Heart right ventricle (tissue), 16 donors: ENCODE data around the gene LMNTD2. TPM values are rescaled to one million over a fixed set of nuclear protein-coding genes. Genes with fewer than 3 reads are reported as not detected.

Experiments used
- ATAC-seq, 8 donors: fragments of 200-7000 bp; cut with Tn5 transposase; one replicate each; pipeline ENCODE4 v1.9.1; 2020; ENCODE audit warnings: mild to moderate bottlenecking in 8 of 8, moderate library complexity in 8 of 8, moderate number of reproducible peaks in 1 of 8
- DNase-seq, 2 donors: peaks; one replicate each; pipeline ENCODE4 v3.0.0-alpha.2; 2020
- H3K27ac ChIP-seq, 10 donors: fragments of 200-600 bp; sonication (generic) in 2 of 10; one replicate each; pipeline versions ENCODE4 v1.5.0 to v1.8.0; 2020 to 2022; ENCODE audit warnings: mild to moderate bottlenecking in 3 of 10
- H3K27me3 ChIP-seq, 7 donors: fragments of 200-600 bp; one replicate each; pipeline ENCODE4 v1.8.0; 2021 to 2022; ENCODE audit warnings: mild to moderate bottlenecking in 2 of 7
- H3K36me3 ChIP-seq, 9 donors: fragments of 200-600 bp; sonication (generic) in 1 of 9; one replicate each; pipeline versions ENCODE4 v1.5.0 to v1.8.0; 2020 to 2022; ENCODE audit warnings: mild to moderate bottlenecking in 2 of 9
- H3K4me1 ChIP-seq, 9 donors: fragments of 200-600 bp; sonication (generic) in 1 of 9; one replicate each; pipeline versions ENCODE4 v1.5.0 to v1.8.0; 2020 to 2022; ENCODE audit warnings: mild to moderate bottlenecking in 4 of 9
- H3K4me3 ChIP-seq, 10 donors: fragments of 200-600 bp; sonication (generic) in 2 of 10; one replicate each; pipeline versions ENCODE4 v1.5.0 to v1.8.0; 2020 to 2022; ENCODE audit warnings: mild to moderate bottlenecking in 7 of 10, moderate library complexity in 2 of 10
- H3K9me3 ChIP-seq, 11 donors: fragments of 200-600 bp in 10 of 11; sonication (generic) in 2 of 11; one replicate each; pipeline versions ENCODE4 v1.5.0 to v1.8.0; 2013 to 2022; ENCODE audit warnings: mild to moderate bottlenecking in 2 of 11, control low read depth in 1 of 11, moderate library complexity in 1 of 11
- WGBS, 2 donors: extraction: QIAGEN DNeasy Blood & Tissue Kit; methylation state at CpG; one replicate each; pipeline ENCODE4 v1.1.7; 2013; ENCODE audit warnings: inconsistent platforms in 1 of 2; 5-methylcytosine and 5-hydroxymethylcytosine counted together
- intact Hi-C, 10 donors: fragments of 100-400 bp; cut with DNase I; formaldehyde crosslinking; loops; one replicate each; pipeline versions ENCODE4 v1.11.1 to v1.14.2; 2022
- polyA plus RNA-seq, 2 donors: library from polyadenylated mRNA; stranded (reverse); fragments of 200-250 nt; gene quantifications; one replicate each; pipeline ENCODE4 v1.2.3, GENCODE V29; 2013
- total RNA-seq, 10 donors: library from RNA; stranded (reverse); fragmentation: NEBNext Ultra II Directional in 3 of 10; extraction: Animal tissue kit (Norgen Biotek cat#: 25700) in 3 of 10; gene quantifications; one replicate each; pipeline versions ENCODE4 v1.2.1 to v1.2.4, GENCODE V29; 2021 to 2023
- TF ChIP-seq, protein P1 (sequence below), 9 donors: fragments of 200-600 bp; sonication (generic) in 2 of 9; IDR thresholded peaks; one replicate each; pipeline versions ENCODE4 v1.5.0 to v1.8.0; 2021 to 2022; ENCODE audit warnings: antibody characterized with exemption in 9 of 9, mild to moderate bottlenecking in 5 of 9, moderate library complexity in 1 of 9
- donor health status: Arrhythmogenic right ventricular cardiomyopathy.
- donor health status: ischemic (EF 13 %, LVEDD 7.1; RV severe dilation, severe dysfunction).
- donor health status: healthy with polysubstance abuse.
- donor health status: DM: no; HTN: yes; CAD: no.
- donor health status: DM: no; HTN: no; CAD: no.
- donor health status: ischemic (EF 25% LVEDD 6.9; RV normal size, moderate dysfunction).
- donor health status: ischemic (EF 25% LVEDD 5.7; RV mildly dilated, moderate dysfunction).
- donor health status: healthy.
- donor health status: DM: yes; HTN: yes; CAD: no.
- donor health status: Ischemic cardiomyopathy.
- donor health status: ischemic (EF 35%, LVEDD 5.7; RV mildly dilated, moderate dysfunction).
- donor health status: nonischemic (EF 11% LVEDD 7.7; RV severe dilation, severe dysfunction).
- donor health status: DM: yes; HTN: yes; CAD: no.
- donor health status: PGD.
- donor health status: ischemic (EF 29% LVEDD 5.4; RV normal size, mild dysfunction).
- donor health status: nonischemic (EF 23%, LVEDD 6.1; RV moderate dilation, normal function).

Gene LMNTD2
- total and polyA plus RNA-seq, 12 donors = 0.30 to 1.4 (median 0.45) TPM; not detected in 2

DNA sequence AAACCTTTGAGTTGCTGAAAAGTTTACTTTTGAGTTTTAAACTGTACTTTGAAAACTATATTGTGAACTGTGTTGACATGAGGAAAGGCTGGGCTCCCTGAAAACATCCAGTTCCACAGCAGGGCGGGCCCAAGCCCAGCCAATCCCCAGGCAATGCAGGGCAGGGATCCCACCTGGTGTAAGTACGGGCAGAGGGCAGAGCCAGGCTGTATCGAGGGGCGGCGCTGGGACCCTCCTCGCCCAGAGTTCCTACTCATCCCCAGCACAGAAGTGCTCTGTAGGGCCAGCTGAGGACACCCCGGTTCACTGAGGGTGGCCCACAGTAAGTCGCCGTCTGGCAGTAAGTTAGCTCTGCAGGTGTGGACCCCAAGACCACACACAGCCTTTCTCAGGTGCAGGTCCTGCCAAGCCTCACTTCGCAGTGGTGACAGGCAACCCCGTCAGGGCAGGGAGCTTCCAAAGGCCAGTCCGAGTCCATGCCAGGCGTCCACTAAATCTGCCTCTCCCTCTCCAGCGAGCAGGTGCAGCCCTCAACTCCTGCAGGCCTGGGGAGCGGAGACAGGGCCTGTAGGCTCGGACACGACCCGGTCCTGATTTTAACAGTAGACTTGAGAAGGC, 6.6 kb upstream of the LMNTD2 start:
- intact Hi-C loops = no loop called here
- TF ChIP-seq, protein P1, sequence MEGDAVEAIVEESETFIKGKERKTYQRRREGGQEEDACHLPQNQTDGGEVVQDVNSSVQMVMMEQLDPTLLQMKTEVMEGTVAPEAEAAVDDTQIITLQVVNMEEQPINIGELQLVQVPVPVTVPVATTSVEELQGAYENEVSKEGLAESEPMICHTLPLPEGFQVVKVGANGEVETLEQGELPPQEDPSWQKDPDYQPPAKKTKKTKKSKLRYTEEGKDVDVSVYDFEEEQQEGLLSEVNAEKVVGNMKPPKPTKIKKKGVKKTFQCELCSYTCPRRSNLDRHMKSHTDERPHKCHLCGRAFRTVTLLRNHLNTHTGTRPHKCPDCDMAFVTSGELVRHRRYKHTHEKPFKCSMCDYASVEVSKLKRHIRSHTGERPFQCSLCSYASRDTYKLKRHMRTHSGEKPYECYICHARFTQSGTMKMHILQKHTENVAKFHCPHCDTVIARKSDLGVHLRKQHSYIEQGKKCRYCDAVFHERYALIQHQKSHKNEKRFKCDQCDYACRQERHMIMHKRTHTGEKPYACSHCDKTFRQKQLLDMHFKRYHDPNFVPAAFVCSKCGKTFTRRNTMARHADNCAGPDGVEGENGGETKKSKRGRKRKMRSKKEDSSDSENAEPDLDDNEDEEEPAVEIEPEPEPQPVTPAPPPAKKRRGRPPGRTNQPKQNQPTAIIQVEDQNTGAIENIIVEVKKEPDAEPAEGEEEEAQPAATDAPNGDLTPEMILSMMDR (IDR thresholded peaks at IDR 0.05) = no peak
- no peak for DNase-seq
- H3K4me1 ChIP-seq = peaks cover 6 to 25% (median 18%) of the 10 kb centered on the region in 9 donors
- H3K27me3 ChIP-seq = no peaks in the 10 kb centered on the region
- peak overlapping the region in 6 of 10 donors; percentile 80 to 100 (median 98) for H3K27ac ChIP-seq
- ATAC-seq = no peak
- H3K4me3 ChIP-seq = peak overlapping the region in 8 of 10 donors; percentile 47 to 80 (median 74)
- H3K36me3 ChIP-seq = peaks cover 0 to 8% (median 0%) of the 10 kb centered on the region in 9 donors
- WGBS, 2 donors = 77 to 79% methylated on average over 18 of the region's 18 CpGs
- H3K9me3 ChIP-seq = no peaks in the 10 kb centered on the region

DNA sequence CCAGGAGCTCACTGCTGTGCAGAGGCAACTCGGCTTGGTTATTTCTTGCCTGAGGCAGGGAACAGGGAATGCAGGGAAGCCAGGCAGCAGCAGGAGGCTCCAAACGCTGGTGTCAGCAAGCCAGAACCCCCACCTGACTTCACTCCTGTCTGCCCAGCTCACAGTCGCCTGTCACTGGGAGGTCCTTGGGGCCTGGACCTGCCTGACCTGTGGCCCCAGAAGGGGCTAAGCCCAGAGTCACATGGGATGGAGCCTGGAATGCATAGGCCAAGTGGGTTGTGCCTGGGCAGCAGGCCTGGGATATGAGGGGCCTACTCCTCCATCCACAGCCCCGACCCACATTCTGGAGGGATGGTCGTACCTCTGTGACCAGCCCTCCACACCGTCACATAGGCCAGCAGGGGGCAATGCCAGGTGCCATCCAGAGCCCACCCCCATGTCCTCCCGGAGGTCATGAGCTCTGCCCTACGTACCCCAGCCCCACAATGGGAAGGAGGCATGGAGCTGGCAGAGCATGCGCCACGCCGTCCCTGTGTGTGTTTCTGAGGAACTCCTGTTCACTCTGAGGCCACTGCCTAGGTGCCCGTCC, 5.5 kb upstream of the LMNTD2 start:
- intact Hi-C loops = no loop called here
- Histone ChIP-seq H3K27me3 (no peaks in the 10 kb centered on the region), H3K4me1 (peaks cover 8 to 34% (median 27%) of the 10 kb centered on the region in 9 donors), H3K9me3 (no peaks in the 10 kb centered on the region), H3K4me3 (no peak overlapping the region), H3K36me3 (peaks cover 0 to 8% (median 0%) of the 10 kb centered on the region in 9 donors), H3K27ac (no peak overlapping the region)
- DNase-seq = no peak
- WGBS, 2 donors = 80 to 83% methylated on average over 12 of the region's 12 CpGs
- no peak for ATAC-seq
- TF ChIP-seq, protein P1 (IDR thresholded peaks at IDR 0.05) = no peak

DNA sequence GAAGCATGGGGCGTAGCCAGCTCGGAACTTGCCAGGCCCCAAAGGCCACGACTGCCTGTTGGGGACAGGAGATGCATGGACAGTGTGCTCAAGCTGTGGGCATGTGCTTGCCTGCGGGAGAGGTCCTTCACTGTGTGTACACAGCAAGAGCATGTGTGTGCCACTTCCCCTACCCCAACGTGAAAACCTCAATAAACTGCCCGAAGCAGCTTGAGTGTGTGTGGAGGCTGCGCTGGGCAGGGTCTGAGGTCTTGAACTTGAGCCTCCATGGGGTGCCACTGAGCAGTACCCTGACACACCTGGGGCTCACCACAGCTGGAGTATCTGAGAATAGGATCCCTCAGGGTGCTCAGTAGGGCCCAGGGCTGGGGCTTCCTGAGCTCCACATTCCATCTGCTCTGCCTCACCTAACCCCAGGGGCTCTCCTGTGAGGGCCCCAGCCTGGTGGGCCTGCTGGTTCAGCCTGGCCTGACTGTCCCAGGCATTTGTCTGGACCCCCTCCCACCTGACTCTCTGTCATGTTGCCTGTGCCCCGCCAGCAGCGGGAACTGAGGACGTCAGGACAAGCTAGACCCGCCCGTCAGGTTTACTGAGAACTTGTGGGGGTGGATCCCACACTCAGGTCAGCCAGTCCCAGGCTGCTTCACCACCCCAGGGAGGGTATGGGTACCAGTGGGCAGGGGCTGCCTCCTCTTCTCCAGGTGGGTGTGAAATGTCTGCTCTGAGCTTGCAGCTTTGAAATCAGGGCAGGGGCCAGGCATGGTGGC, 3.5 kb upstream of the LMNTD2 start:
- no peak overlapping the region for H3K4me3 ChIP-seq
- WGBS, 2 donors = 90 to 91% methylated on average over 12 of the region's 12 CpGs
- DNase-seq (no peak), ATAC-seq (no peak)
- H3K36me3 ChIP-seq = peaks cover 0 to 8% (median 0%) of the 10 kb centered on the region in 9 donors
- TF ChIP-seq, protein P1 (IDR thresholded peaks at IDR 0.05) = no peak
- no peaks in the 10 kb centered on the region for H3K9me3 ChIP-seq
- H3K27me3 ChIP-seq = peaks cover 0 to 12% (median 5%) of the 10 kb centered on the region in 7 donors
- no peak overlapping the region for H3K27ac ChIP-seq
- H3K4me1 ChIP-seq = peaks cover 7 to 34% (median 26%) of the 10 kb centered on the region in 9 donors
- intact Hi-C loops = no loop called here

DNA sequence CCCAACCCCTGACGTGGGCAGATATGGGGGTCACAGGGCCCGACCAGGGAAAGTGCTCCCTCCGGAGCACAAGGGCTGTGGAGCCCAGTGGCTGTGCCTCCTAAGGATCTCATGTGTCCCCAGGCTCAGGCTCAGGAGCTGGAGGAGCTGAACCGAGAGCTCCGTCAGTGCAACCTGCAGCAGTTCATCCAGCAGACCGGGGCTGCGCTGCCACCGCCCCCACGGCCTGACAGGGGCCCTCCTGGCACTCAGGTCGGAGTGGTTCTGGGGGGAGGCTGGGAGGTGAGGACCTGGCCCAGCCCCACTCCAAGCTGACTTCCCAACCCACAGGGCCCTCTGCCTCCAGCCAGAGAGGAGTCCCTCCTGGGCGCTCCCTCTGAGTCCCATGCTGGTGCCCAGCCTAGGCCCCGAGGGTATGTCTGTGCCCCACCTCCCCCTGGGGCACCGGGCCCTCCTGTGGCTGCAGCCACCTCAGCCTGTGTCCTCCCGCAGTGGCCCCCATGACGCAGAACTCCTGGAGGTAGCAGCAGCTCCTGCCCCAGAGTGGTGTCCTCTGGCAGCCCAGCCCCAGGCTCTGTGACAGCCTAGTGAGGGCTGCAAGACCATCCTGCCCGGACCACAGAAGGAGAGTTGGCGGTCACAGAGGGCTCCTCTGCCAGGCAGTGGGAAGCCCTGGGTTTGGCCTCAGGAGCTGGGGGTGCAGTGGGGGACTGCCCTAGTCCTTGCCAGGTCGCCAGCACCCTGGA, 2.7 kb upstream of the LMNTD2 start:
- intact Hi-C loops = no loop called here
- no peak for DNase-seq

More for the DNA sequence above, 2.7 kb upstream of the LMNTD2 start:
- 90 to 91% methylated on average over 18 of the region's 18 CpGs for WGBS, 2 donors
- Histone ChIP-seq H3K4me3 (no peak overlapping the region), H3K9me3 (no peaks in the 10 kb centered on the region), H3K4me1 (peaks cover 7 to 33% (median 24%) of the 10 kb centered on the region in 9 donors), H3K36me3 (peaks cover 0 to 8% (median 0%) of the 10 kb centered on the region in 9 donors), H3K27me3 (peaks cover 0 to 18% (median 11%) of the 10 kb centered on the region in 7 donors), H3K27ac (no peak overlapping the region)
- ATAC-seq = no peak
- TF ChIP-seq, protein P1 (IDR thresholded peaks at IDR 0.05) = no peak
